ENCODE data around the gene GPR12.

DNA sequence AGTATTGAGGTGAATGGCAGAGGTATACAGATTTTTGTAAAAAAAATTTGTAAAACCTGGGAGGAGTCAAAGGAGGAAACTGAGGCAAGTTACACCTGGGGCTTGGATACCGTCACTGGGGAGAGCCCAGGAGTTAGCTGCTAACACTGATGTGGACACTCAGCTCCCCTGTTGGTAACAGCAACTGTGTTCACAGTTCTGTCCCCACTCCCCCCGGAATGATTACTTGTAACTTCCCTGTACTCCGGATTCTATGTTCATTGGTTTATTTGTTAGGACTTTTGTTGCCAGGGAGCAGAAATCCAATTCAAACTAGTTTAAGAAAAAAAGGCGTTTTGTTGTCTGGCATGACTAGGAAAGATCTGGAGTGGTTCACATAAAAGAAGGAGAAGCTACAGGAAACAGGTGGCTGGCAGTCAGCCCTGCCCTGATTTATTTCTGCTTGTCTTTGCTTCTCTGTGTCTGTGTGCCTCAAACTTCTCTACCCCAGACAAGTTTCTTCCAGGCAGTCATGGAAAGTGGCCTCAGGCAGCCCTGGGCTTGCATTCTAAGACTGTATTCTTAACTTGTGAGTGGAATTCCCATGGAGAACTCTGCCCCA, 2.3 kb upstream of the GPR12 start:
- TF ChIP-seq GATA3 (IDR thresholded peaks at IDR 0.05; ENCODE audit: low read depth, low read length), result no peak
- no peak for TF ChIP-seq GATA2 (IDR thresholded peaks at IDR 0.05; ENCODE audit: low read depth, low read length)

Measured in SH-SY5Y (cell line).